ENCODE data around the gene LMX1A.

GRCh38 chr1:165402517-165403111 is 46.1 kb upstream of the LMX1A start:
- TF ChIP-seq CTCF (IDR thresholded peaks at IDR 0.05) (no peak), POLR2A (IDR thresholded peaks at IDR 0.05) (no peak)

All from esophagus squamous epithelium (tissue), 4 donors.